Fibroblast of pulmonary artery (primary cell): Measurements from ENCODE around the gene CALML5.

Experiments used
- DNase-seq: peaks from one replicate; pipeline ENCODE4 v3.0.0-alpha.2; 2010; ENCODE audit warnings: low read depth
- H3K4me3 ChIP-seq: replicated peaks from 2 replicates; pipeline ENCODE4 v1.5.1; 2011; ENCODE audit warnings: low read depth, mild to moderate bottlenecking, control low read depth, low read length, moderate library complexity
- TF ChIP-seq, protein P1 (sequence below): IDR thresholded peaks from 2 replicates; pipeline ENCODE4 v1.5.1; 2011; ENCODE audit warnings: mild to moderate bottlenecking, control low read depth, low read length, inconsistent platforms; ENCODE audit errors: missing control alignments

CALML5 gene

DNA sequence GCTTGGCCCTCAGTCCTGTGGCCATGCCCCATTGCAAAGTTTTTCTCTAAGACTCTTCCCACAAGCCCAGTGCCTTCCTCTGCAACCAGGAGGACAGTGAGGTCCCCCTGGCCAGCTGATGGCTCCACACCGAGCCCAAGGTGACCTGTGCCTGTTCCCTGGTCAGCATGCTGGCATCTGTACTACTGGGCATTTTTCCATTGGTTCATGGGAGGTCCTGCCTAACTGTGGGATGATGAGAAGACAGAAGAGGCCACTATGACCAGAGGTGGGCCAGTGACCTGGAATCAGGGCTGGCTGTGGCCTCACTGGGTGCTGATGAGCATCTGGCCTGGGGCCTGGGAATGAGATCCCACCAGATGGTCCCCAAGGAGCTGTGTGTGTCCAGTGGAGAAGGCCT, 45.6 kb upstream of the CALML5 start:
- TF ChIP-seq, protein P1, sequence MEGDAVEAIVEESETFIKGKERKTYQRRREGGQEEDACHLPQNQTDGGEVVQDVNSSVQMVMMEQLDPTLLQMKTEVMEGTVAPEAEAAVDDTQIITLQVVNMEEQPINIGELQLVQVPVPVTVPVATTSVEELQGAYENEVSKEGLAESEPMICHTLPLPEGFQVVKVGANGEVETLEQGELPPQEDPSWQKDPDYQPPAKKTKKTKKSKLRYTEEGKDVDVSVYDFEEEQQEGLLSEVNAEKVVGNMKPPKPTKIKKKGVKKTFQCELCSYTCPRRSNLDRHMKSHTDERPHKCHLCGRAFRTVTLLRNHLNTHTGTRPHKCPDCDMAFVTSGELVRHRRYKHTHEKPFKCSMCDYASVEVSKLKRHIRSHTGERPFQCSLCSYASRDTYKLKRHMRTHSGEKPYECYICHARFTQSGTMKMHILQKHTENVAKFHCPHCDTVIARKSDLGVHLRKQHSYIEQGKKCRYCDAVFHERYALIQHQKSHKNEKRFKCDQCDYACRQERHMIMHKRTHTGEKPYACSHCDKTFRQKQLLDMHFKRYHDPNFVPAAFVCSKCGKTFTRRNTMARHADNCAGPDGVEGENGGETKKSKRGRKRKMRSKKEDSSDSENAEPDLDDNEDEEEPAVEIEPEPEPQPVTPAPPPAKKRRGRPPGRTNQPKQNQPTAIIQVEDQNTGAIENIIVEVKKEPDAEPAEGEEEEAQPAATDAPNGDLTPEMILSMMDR, result no peak
- H3K4me3 ChIP-seq, result no peak overlapping the region
- DNase-seq, result no peak

DNA sequence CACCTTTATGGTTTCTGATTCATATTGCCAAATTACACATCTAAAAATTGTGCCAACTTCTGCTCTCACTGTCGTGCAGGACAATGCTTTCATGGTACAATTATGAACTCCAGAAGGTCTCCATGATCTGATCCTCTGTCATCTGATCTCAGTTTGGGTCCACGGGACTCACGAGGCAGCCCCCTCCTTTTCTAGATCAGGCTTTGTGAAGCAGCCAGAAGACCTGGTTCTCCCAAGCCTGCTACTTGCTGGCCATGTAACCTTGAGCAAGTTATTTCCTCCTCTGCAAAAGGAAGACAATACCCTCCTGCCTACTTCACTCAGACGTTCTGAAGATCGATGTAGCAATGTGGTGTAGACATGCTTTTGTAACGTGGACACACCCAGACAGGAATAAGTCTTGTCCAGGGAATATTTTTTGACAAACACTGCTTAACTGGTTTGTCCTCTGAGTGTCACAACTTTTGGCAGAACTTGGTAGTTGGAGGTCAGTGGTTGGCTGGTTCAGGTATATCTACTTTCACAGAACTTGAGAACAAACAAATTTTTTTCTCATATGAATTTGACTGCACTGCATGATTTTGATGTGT, 44.9 kb upstream of the CALML5 start:
- H3K4me3 ChIP-seq, result no peak overlapping the region
- DNase-seq, result no peak
- TF ChIP-seq, protein P1, result no peak

DNA sequence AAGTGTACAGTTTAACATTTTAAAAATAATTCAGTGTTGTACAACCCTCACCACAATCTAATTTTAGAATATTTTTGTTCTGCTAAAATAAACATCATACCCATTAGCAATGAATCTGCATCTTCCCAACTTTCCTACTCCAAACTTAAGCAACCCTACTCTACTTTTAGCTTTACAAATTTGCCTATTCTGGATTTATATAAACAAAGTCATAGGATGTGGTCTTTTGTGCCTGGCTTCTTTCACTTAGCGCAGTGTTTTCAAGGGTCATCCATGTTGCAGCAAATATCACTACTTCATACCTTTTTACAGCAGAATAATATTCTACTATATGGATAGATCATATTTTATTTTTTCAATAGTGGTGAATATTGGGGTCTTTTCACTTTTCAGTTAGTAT, 44.3 kb upstream of the CALML5 start:
- TF ChIP-seq, protein P1, result no peak
- H3K4me3 ChIP-seq, result no peak overlapping the region
- no peak for DNase-seq

DNA sequence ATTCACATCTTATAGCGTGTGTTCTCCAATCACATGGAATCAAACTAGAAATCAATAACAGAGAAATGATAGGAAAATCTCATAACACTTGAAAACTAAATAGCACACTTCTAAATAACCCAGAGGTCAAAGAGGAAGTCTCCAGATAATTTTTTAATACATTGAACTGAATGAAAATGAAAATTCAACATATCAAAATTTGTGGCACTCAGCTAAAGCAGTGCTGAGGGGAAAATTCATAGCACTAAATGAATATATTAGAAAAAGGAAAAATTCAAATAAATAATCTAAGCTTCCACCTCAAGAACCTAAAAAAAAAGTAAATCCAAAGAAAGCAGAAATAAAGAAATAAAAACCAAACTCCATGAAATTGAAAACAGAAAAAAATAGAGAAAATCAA, 42.7 kb upstream of the CALML5 start:
- TF ChIP-seq, protein P1, result no peak
- no peak overlapping the region for H3K4me3 ChIP-seq
- DNase-seq, result no peak

DNA sequence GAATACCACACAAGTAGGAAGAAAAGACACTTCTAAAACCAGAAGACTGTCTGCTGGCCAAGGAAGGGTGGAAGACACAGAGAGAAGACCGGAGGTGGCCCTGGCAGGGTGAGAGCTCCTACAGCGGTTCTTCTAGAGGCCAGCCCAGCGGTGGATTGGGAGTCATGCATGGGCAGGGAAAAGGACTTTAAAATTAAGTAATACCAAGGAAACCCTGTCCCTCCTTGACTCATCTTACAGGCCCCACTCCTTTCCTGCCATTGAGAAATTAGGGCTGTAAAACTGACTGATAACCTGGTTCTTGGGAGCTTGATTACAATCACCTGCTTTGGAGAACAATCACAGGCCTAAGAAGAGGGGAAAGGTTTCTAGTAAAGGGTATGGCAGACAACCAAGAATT, 41.5 kb upstream of the CALML5 start:
- no peak overlapping the region for H3K4me3 ChIP-seq
- TF ChIP-seq, protein P1, result no peak
- no peak for DNase-seq

DNA sequence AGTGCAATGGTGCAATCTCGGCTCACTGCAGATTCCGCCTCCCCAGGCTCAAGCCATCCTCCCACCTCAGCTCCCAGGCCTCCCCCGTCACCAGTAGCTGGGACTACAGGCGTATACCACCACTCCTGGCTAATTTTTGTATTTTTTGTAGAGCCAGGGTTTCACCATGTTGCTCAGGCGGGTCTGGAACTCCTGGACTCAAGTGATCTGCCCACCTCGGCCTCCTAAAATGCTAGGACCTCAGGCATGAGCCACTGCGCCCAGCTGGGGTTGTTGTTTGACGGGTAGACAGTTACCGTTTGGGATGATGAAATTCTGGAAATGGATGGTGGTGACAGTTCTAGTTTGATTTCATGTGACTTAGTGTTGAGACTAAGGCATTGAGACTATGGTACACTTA, 40.7 kb upstream of the CALML5 start:
- no peak for DNase-seq
- TF ChIP-seq, protein P1, result no peak

DNA sequence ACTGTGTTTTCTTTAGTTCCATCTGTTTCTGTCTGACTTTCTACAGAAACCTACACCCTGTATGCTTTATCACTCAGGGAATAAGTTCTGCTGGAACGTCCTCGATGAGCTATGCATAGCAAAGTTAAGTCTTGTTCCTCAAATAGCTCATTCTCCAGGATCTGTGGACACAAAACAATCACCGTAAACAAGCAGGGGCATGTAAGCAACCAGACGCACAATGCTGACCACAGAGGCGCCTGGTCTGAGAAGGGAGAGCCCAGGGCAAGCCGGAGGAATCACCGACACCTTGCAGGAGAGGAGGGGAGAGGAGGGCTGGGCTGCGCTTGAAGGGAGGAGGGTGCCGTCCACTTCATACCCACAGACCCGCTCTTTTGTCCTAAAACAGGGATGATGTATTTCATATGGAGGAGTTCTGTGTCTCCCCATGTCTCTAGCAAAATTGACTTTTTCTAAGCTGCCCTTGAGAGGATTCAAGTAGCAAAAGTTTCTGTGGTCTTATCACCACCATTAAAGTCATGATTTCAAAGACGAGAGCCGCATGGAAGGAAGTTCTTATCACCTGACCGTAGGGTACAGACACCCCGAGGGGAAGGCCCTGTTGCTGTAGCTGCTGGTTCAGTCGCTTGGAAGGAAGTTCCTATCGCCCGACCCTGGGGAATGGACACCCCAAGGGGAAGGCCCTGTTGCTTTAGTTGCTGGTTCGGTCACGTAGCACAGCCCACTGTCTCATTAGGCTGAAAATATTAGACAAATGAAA, 39.7 kb upstream of the CALML5 start:
- no peak for DNase-seq
- H3K4me3 ChIP-seq, result no peak overlapping the region
- TF ChIP-seq, protein P1, result no peak

More for the DNA sequence above, 40.7 kb upstream of the CALML5 start:
- no peak overlapping the region for H3K4me3 ChIP-seq
